Body of pancreas (tissue), 4 donors: ENCODE results near the gene PPP4R1. TPM values are rescaled to one million over a fixed set of nuclear protein-coding genes. Genes with fewer than 3 reads are reported as not detected.
"Not testable (repeated sequence)": the region's sequence is repeated elsewhere in the genome, so short reads cannot be mapped to it uniquely, and the experiment has no call there.

Experiments
- ATAC-seq: fragments of 150-250 bp; one replicate; pipeline ENCODE4 v1.9.1; 2016
- DNase-seq, 4 donors: peaks; one replicate each; pipeline ENCODE4 v3.0.0-alpha.2; 2019
- H3K27ac ChIP-seq, 4 donors: fragments of 200-600 bp; sonication (generic); 1 replicate in 3 of 4; 2 replicates in 1 of 4; pipeline versions ENCODE4 v1.5.1 to v1.6.1; 2016 to 2019; ENCODE audit warnings: mild to moderate bottlenecking in 1 of 4, mixed read lengths in 1 of 4, moderate library complexity in 1 of 4
- H3K27me3 ChIP-seq, 2 donors: fragments of 200-600 bp; sonication (generic); one replicate each; pipeline ENCODE4 v1.6.0; 2016; ENCODE audit warnings: mild to moderate bottlenecking in 1 of 2
- H3K36me3 ChIP-seq, 2 donors: fragments of 200-600 bp; sonication (generic); replicated peaks in 1 of 2; 2 replicates each; pipeline ENCODE4 v1.5.1; 2016; ENCODE audit warnings: low read depth in 2 of 2; ENCODE audit not compliant: insufficient read depth in 1 of 2
- H3K4me1 ChIP-seq: fragments of 200-600 bp; sonication (generic); one replicate; pipeline ENCODE4 v1.6.0; 2016
- H3K4me3 ChIP-seq, 2 donors: fragments of 200-600 bp; sonication (generic); 1 replicate in 1 of 2; 2 replicates in 1 of 2; pipeline ENCODE4 v1.5.1; 2016 to 2019
- H3K9me3 ChIP-seq, 3 donors: fragments of 200-600 bp; sonication (generic); 1 replicate in 2 of 3; 2 replicates in 1 of 3; pipeline ENCODE4 v1.5.1; 2016
- CTCF ChIP-seq, 7 experiments: fragments of 450-650 bp in 4 of 7; fragments of 200-600 bp in 3 of 7; sonication (generic) in 3 of 7; IDR thresholded peaks; one replicate each; pipeline ENCODE4 v1.5.1; 2016 to 2019; ENCODE audit warnings: antibody characterized with exemption in 7 of 7
- POLR2A ChIP-seq, 3 donors: fragments of 450-650 bp; IDR thresholded peaks; one replicate each; pipeline ENCODE4 v1.6.1; 2016; ENCODE audit warnings: antibody characterized with exemption in 3 of 3, mild to moderate bottlenecking in 2 of 3
- WGBS, 2 donors: methylation state at CpG; one replicate each; pipeline ENCODE4 v1.1.5; 2017; 5-methylcytosine and 5-hydroxymethylcytosine counted together
- intact Hi-C: fragments of 100-400 bp; cut with DNase I; formaldehyde crosslinking; loops from one replicate; pipeline ENCODE4 v1.15.1; 2023
- total RNA-seq, 2 donors: library from RNA; depleted of rRNA; stranded (reverse); fragments of >200 nt; gene quantifications; one replicate each; pipeline ENCODE4 v1.1.0, GENCODE V29; 2016

Gene PPP4R1
- total RNA-seq, 2 donors from 2014 or later = 46.4 to 73.5 TPM

- Histone ChIP-seq H3K9me3 (no peaks in the 10 kb centered on the region), H3K36me3 (no peaks in the 10 kb centered on the region), H3K4me3 (no peak overlapping the region), H3K27ac (peak overlapping the region in 1 of 4 donors; percentile 23), H3K4me1 (peaks cover 32% of the 10 kb centered on the region), H3K27me3 (no peaks in the 10 kb centered on the region)
- TF ChIP-seq CTCF (IDR thresholded peaks at IDR 0.05) (no peak), POLR2A (IDR thresholded peaks at IDR 0.05) (no peak)
- ATAC-seq = no peak
- DNase-seq = no peak
- 66 to 77% methylated on average over 7 of the region's 7 CpGs for WGBS, 2 donors
- intact Hi-C loops = loop anchor here (10.0 kb wide), 1 partner anchor 106 kb away; no protein-coding TSS in a partner anchor
Observed at GRCh38 chr18:9609190-9609589, 5.2 kb downstream of the PPP4R1 start.

- intact Hi-C loops = loop anchor here (10.0 kb wide), 1 partner anchor 106 kb away; no protein-coding TSS in a partner anchor
- ATAC-seq (no peak), DNase-seq (no peak)
- H3K9me3 ChIP-seq = no peaks in the 10 kb centered on the region
- H3K4me3 ChIP-seq = no peak overlapping the region
- no peaks in the 10 kb centered on the region for H3K36me3 ChIP-seq
- H3K27ac ChIP-seq = peak overlapping the region in 2 of 4 donors; percentile 23 to 28
- H3K4me1 ChIP-seq = peaks cover 32% of the 10 kb centered on the region
- H3K27me3 ChIP-seq = no peaks in the 10 kb centered on the region
- 0 to 5% methylated on average over 1 of the region's 1 CpG for WGBS, 2 donors
- TF ChIP-seq POLR2A (IDR thresholded peaks at IDR 0.05) = no peak
- TF ChIP-seq CTCF (IDR thresholded peaks at IDR 0.05) = no peak
Observed at GRCh38 chr18:9608728-9609127, 5.6 kb downstream of the PPP4R1 start.

- peak overlapping the region in 2 of 4 donors; percentile 23 to 28 for H3K27ac ChIP-seq
- no peaks in the 10 kb centered on the region for H3K9me3 ChIP-seq
- H3K4me3 ChIP-seq = no peak overlapping the region
- H3K36me3 ChIP-seq = no peaks in the 10 kb centered on the region
- H3K4me1 ChIP-seq = peaks cover 32% of the 10 kb centered on the region
- no peak for TF ChIP-seq CTCF (IDR thresholded peaks at IDR 0.05)
- no peak for TF ChIP-seq POLR2A (IDR thresholded peaks at IDR 0.05)
- DNase-seq (no peak), ATAC-seq (no peak)
- intact Hi-C loops = loop anchor here (10.0 kb wide), 1 partner anchor 107 kb away; no protein-coding TSS in a partner anchor
- H3K27me3 ChIP-seq = no peaks in the 10 kb centered on the region
Observed at GRCh38 chr18:9608298-9608697, 6.1 kb downstream of the PPP4R1 start.

- ATAC-seq, DNase-seq, H3K9me3 ChIP-seq, H3K27me3 ChIP-seq, H3K4me3 ChIP-seq, H3K36me3 ChIP-seq, H3K27ac ChIP-seq: not testable (repeated sequence)
- H3K4me1 ChIP-seq = peaks cover 22% of the 10 kb centered on the region
- intact Hi-C loops = loop anchor here (10.0 kb wide), 1 partner anchor 108 kb away; no protein-coding TSS in a partner anchor
- 94 to 98% methylated on average over 5 of the region's 5 CpGs for WGBS, 2 donors
Observed at GRCh38 chr18:9607111-9607510, 7.2 kb downstream of the PPP4R1 start.

- no peaks in the 10 kb centered on the region for H3K36me3 ChIP-seq
- no peak overlapping the region for H3K27ac ChIP-seq
- H3K9me3 ChIP-seq = no peaks in the 10 kb centered on the region
- TF ChIP-seq POLR2A (IDR thresholded peaks at IDR 0.05) = no peak
- no peak for TF ChIP-seq CTCF (IDR thresholded peaks at IDR 0.05)
- ATAC-seq (no peak), DNase-seq (no peak)
- WGBS, 2 donors = 98 to 100% methylated on average over 3 of the region's 3 CpGs
- H3K4me1 ChIP-seq = peaks cover 20% of the 10 kb centered on the region
- no peak overlapping the region for H3K4me3 ChIP-seq
- intact Hi-C loops = loop anchor here (10.0 kb wide), 1 partner anchor 109 kb away; no protein-coding TSS in a partner anchor
- H3K27me3 ChIP-seq = no peaks in the 10 kb centered on the region
Observed at GRCh38 chr18:9606039-9606438, 8.3 kb downstream of the PPP4R1 start.
